Coronary artery (tissue), 2 donors: Measurements from ENCODE around the gene ARHGEF16.

Source experiments
- DNase-seq: peaks from one replicate; pipeline ENCODE4 v3.0.0-alpha.2; 2017; ENCODE audit warnings: low spot score
- H3K27ac ChIP-seq, 2 donors: fragments of 200-600 bp; sonication (generic); one replicate each; pipeline ENCODE4 v1.5.1; 2016 to 2019
- H3K4me3 ChIP-seq: fragments of 200-600 bp; sonication (generic); 2 replicates; pipeline ENCODE4 v1.5.1; 2016; ENCODE audit warnings: mild to moderate bottlenecking, moderate library complexity
- CTCF ChIP-seq: fragments of 200-600 bp; sonication (generic); IDR thresholded peaks from one replicate; pipeline ENCODE4 v1.5.1; 2019; ENCODE audit warnings: antibody characterized with exemption

The ARHGEF16 gene

GRCh38 chr1:3504151-3504821 lies 49.8 kb downstream of the ARHGEF16 start:
- peak; percentile 93 for DNase-seq
- TF ChIP-seq CTCF, result no peak
- peak overlapping the region; percentile 69 to 83 for H3K27ac ChIP-seq
- H3K4me3 ChIP-seq, result no peak overlapping the region

DNA sequence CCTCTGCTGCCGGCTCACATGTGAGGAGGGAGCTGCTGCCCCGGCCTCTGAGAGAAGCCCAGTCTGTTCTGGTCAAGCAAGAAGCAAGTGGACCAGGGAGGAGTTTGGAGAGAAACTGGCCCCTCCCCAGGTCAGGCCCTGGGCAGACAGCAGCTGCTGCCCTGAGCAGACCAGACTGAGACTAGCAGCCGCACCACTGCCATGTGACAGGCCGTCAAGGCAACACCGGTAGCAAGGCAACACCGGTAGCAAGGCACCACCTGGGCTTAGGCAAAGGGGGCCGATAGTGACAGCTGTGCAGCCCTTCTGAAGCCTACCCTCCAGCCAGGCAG lies 50.3 kb downstream of the ARHGEF16 start:
- no peak for DNase-seq
- H3K27ac ChIP-seq, result peak overlapping the region; percentile 69 to 83
- TF ChIP-seq CTCF, result no peak
- no peak overlapping the region for H3K4me3 ChIP-seq

- no peak overlapping the region for H3K4me3 ChIP-seq
- DNase-seq, result no peak
- H3K27ac ChIP-seq, result peak overlapping the region; percentile 69 to 83
Measured at GRCh38 chr1:3505161-3505560, 50.7 kb downstream of the ARHGEF16 start.

GRCh38 chr1:3506041-3506440 lies 51.6 kb downstream of the ARHGEF16 start:
- TF ChIP-seq CTCF, result no peak
- Histone ChIP-seq H3K27ac (peak overlapping the region in 1 of 2 donors; percentile 83), H3K4me3 (no peak overlapping the region)
- no peak for DNase-seq

More at GRCh38 chr1:3505161-3505560, 50.7 kb downstream of the ARHGEF16 start:
- no peak for TF ChIP-seq CTCF

- DNase-seq, result no peak
- TF ChIP-seq CTCF, result no peak
- Histone ChIP-seq H3K4me3 (no peak overlapping the region), H3K27ac (no peak overlapping the region)
Measured at GRCh38 chr1:3506943-3507342, 52.5 kb downstream of the ARHGEF16 start.

GRCh38 chr1:3507636-3508275 lies 53.3 kb downstream of the ARHGEF16 start:
- TF ChIP-seq CTCF, result no peak
- no peak for DNase-seq
- no peak overlapping the region for H3K4me3 ChIP-seq
- no peak overlapping the region for H3K27ac ChIP-seq
